H1 (cell line): Measurements from ENCODE around the gene OR6T1. TPM values are rescaled to one million over a fixed set of nuclear protein-coding genes. Genes with fewer than 3 reads are reported as not detected.

Source experiments
- ASH2L ChIP-seq: fragments of 200-600, 300-600 bp; sonication (generic); IDR thresholded peaks from one replicate; pipeline ENCODE4 v1.7.1; 2017; ENCODE audit warnings: low read length
- ATF3 ChIP-seq: IDR thresholded peaks from 2 replicates; pipeline ENCODE4 v1.6.1; 2011; ENCODE audit warnings: low read depth, mild to moderate bottlenecking, low read length; ENCODE audit not compliant: insufficient read depth
- BACH1 ChIP-seq: IDR thresholded peaks from 2 replicates; pipeline ENCODE4 v1.6.1; 2012; ENCODE audit warnings: low read length, improper control_type of control experiment
- CHD7 ChIP-seq: fragments of 300-600 bp; sonication (generic); IDR thresholded peaks from 2 replicates; pipeline ENCODE4 v1.7.1; 2012; ENCODE audit warnings: low read length, moderate library complexity, mild to moderate bottlenecking, inconsistent platforms; ENCODE audit not compliant: insufficient replicate concordance
- HDAC2 ChIP-seq, 2 experiments: fragments of 300-600 bp in 1 of 2; sonication (generic) in 1 of 2; IDR thresholded peaks; 2 replicates each; pipeline ENCODE4 v1.6.1; 2011 to 2012; ENCODE audit warnings: low read depth in 2 of 2, low read length in 2 of 2, mild to moderate bottlenecking in 2 of 2, moderate library complexity in 2 of 2, borderline replicate concordance in 1 of 2, inconsistent platforms in 1 of 2
- JUN ChIP-seq: IDR thresholded peaks from 2 replicates; pipeline ENCODE4 v1.6.1; 2011; ENCODE audit warnings: low read depth, mild to moderate bottlenecking, improper control_type of control experiment, low read length
- RXRA ChIP-seq: IDR thresholded peaks from 2 replicates; pipeline ENCODE4 v1.6.1; 2011; ENCODE audit warnings: low read depth, mild to moderate bottlenecking, low read length, moderate library complexity; ENCODE audit not compliant: insufficient read depth
- SIN3A ChIP-seq, 2 experiments: IDR thresholded peaks in 1 of 2; conservative IDR thresholded peaks in 1 of 2; 2 replicates each; pipeline ENCODE4 v1.6.1; 2011 to 2012; ENCODE audit warnings: low read length in 2 of 2, improper control_type of control experiment in 1 of 2, low read depth in 1 of 2, mild to moderate bottlenecking in 1 of 2
- polyA plus RNA-seq, 7 experiments: library from polyadenylated mRNA; depleted of rRNA in 3 of 7; stranded (reverse) in 5 of 7; unstranded in 2 of 7; fragments of >200 nt in 5 of 7; fragments of 200-250 nt in 2 of 7; gene quantifications; 1 replicate in 5 of 7; 2 replicates in 1 of 7; 4 replicates in 1 of 7; pipeline versions ENCODE4 v1.2.1 to v1.2.3, GENCODE V29; 2011 to 2013; ENCODE audit warnings: missing spikeins in 2 of 7, mixed read lengths in 2 of 7
- total RNA-seq: library from RNA; stranded (reverse); fragmentation: NEBNext Ultra II Directional; extraction: Animal tissue kit (Norgen Biotek cat#: 25700); gene quantifications from 2 replicates; pipeline ENCODE4 v1.2.1, GENCODE V29; 2021

Gene OR6T1
- total and polyA plus RNA-seq, 2 of the 8 experiments (the other 6 are each of a cell fraction or from before 2014, with no cell fraction given) = not detected

GRCh38 chr11:123903932-123904331, 39.7 kb downstream of the OR6T1 start (continued):
- TF ChIP-seq CHD7 (no peak), HDAC2 (IDR thresholded peaks at IDR 0.05; ENCODE audit: borderline replicate concordance in 1 of 2, low read depth in 2 of 2, low read length in 2 of 2) (no peak), RXRA (no peak), ATF3 (no peak), BACH1 (no peak), SIN3A (conservative IDR thresholded peaks at IDR 0.05 in 1 of 2, IDR thresholded peaks at IDR 0.05 in 1 of 2; ENCODE audit: low read depth in 1 of 2, low read length in 2 of 2) (no peak), JUN (no peak), ASH2L (no peak)
